Measurements from ENCODE around the gene DCC.
"Not testable (repeated sequence)": the region's sequence is repeated elsewhere in the genome, so short reads cannot be mapped to it uniquely, and the experiment has no call there.

Gene DCC

GRCh38 chr18:53380063-53380639, 1040.2 kb downstream of the DCC start:
- DNase-seq (ENCODE audit: low read depth) = no peak
- H3K4me3 ChIP-seq (ENCODE audit: low read depth, low read length) = no peak overlapping the region

- no peak for DNase-seq (ENCODE audit: low read depth)
- H3K4me3 ChIP-seq (ENCODE audit: low read depth, low read length) = no peak overlapping the region
Measured at GRCh38 chr18:53382870-53383269, 1042.9 kb downstream of the DCC start.

GRCh38 chr18:53385889-53386288, 1045.9 kb downstream of the DCC start:
- no peak overlapping the region for H3K4me3 ChIP-seq (ENCODE audit: low read depth, low read length)
- DNase-seq (ENCODE audit: low read depth) = no peak

GRCh38 chr18:53387581-53387980, 1047.6 kb downstream of the DCC start:
- no peak overlapping the region for H3K4me3 ChIP-seq (ENCODE audit: low read depth, low read length)
- DNase-seq (ENCODE audit: low read depth) = no peak

DNA sequence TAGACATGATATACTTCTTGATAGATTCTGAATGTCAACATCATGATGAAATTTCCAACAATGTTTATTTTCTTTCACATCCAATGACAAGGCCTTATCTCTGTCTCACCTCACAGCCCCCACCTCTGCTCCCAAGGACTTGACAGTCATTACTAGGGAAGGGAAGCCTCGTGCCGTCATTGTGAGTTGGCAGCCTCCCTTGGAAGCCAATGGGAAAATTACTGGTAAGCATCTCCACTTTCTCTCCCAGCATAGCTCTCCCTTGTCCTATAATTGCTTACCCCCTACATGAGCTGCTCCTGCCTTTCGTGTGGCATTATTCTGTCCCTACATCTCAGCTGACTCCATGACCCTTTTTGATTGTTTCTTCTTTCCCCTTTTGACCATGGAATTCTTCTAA, 1062.7 kb downstream of the DCC start:
- no peak for DNase-seq (ENCODE audit: low read depth)
- no peak overlapping the region for H3K4me3 ChIP-seq (ENCODE audit: low read depth, low read length)

GRCh38 chr18:53408271-53408670, 1068.3 kb downstream of the DCC start:
- H3K4me3 ChIP-seq (ENCODE audit: low read depth, low read length) = no peak overlapping the region
- no peak for DNase-seq (ENCODE audit: low read depth)

DNA sequence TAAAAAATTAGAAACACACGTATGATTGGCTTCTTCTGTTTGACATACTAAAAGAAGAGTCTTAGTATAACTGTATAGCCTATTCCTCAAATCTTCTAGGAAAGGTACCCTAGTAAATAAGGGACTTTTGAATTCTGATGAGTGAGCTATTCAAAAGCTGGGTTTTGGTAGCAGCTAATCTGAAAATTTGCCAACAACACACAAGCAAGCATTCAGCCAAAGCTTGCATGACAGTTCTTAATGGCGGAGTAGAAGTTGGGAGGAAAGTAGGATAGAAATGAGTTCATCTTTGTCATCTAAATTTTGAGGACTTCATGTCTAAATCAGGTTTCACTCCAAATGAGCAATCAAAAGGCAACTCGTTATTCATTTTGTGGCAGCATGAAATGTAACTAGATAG, 1071.5 kb downstream of the DCC start:
- no peak overlapping the region for H3K4me3 ChIP-seq (ENCODE audit: low read depth, low read length)

DNA sequence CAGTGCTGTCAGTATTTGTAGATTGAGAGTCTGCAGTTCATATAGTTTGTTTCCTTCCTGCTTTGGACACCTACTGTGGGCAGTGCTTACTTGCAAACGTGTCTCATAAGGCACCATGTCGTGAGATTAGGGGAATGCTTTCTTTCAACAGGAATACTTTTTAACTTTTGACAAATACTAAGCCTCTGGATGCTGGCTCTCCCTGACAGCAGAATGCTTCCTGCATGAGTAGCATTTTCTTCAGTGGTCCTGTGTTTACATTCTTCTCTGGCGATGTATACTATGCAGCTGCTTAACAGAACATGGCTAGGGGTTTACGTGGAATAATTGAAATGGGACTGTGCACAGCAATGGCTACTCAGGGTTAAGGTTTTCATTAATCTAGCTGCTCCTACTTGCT, 1077.0 kb downstream of the DCC start:
- no peak overlapping the region for H3K4me3 ChIP-seq (ENCODE audit: low read depth, low read length)
- no peak for DNase-seq (ENCODE audit: low read depth)

More for the DNA sequence above, 1071.5 kb downstream of the DCC start:
- no peak for DNase-seq (ENCODE audit: low read depth)

DNA sequence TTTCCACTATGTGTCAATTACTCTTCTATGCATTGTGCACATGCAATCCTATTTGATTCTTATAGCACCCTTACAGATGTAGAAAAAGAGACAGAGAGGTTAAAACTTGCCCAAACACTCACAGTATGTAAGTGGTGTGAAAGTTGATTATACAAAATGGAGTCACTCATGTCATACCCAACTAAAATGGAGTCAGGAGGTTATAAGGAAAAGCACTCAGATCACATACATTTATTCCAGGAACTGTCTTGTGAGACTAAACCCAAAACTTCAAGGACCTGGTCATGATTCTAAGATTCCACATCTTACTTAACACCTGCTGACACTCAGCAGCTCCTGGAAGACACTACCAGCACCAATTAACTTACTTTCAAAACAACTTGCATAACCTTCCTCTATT, 1081.9 kb downstream of the DCC start:
- H3K4me3 ChIP-seq (ENCODE audit: low read depth, low read length) = no peak overlapping the region
- DNase-seq (ENCODE audit: low read depth) = no peak

GRCh38 chr18:53422896-53423295, 1082.9 kb downstream of the DCC start:
- DNase-seq (ENCODE audit: low read depth) = no peak
- H3K4me3 ChIP-seq (ENCODE audit: low read depth, low read length) = no peak overlapping the region

DNA sequence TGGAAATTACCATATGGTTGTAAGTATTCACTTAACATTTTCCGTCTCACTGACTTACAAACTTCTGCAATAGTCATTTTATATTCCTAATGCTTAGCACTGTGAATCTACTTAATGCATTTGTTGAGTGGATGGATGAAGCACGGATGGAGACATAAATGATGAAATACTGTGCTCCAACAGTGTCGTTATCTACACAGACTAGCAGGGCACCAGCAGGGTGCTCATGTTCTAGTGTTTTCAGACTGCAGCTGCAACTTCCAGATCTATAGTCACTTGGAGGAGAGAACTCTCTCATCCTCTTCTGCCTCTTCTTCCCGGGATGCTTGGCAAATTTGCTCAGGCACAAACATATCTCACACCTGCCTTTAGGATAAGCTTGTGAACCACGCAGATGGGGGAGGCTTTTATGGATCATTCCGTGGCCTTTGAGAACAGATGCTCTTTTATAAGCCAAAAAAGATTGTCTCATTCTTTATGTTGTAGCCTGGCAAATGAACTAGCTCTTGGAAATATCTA, 1086.7 kb downstream of the DCC start:
- DNase-seq (ENCODE audit: low read depth) = no peak
- no peak overlapping the region for H3K4me3 ChIP-seq (ENCODE audit: low read depth, low read length)

- no peak for DNase-seq (ENCODE audit: low read depth)
- no peak overlapping the region for H3K4me3 ChIP-seq (ENCODE audit: low read depth, low read length)
Measured at GRCh38 chr18:53441761-53442414, 1101.9 kb downstream of the DCC start.

DNA sequence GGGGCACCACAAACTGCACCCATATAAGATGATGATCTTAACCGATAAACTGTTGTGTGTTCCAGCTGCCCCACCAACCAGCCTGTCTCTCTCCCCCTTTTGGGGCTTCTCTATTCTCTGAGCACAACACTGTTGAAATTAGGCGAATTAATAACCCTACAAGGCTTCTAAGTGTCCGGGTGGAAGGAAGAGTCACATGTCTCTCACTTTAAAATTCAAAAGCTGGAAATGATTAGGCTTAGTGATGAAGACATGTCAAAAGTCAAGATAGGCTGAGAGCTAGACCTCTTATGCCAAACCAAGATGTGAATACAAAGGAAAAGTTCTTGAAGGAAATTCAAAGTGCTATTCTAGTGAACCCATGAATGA, 1102.4 kb downstream of the DCC start:
- DNase-seq (ENCODE audit: low read depth) = no peak
- H3K4me3 ChIP-seq (ENCODE audit: low read depth, low read length) = no peak overlapping the region

GRCh38 chr18:53443336-53443735, 1103.3 kb downstream of the DCC start:
- DNase-seq (ENCODE audit: low read depth) = no peak
- H3K4me3 ChIP-seq (ENCODE audit: low read depth, low read length) = no peak overlapping the region

DNA sequence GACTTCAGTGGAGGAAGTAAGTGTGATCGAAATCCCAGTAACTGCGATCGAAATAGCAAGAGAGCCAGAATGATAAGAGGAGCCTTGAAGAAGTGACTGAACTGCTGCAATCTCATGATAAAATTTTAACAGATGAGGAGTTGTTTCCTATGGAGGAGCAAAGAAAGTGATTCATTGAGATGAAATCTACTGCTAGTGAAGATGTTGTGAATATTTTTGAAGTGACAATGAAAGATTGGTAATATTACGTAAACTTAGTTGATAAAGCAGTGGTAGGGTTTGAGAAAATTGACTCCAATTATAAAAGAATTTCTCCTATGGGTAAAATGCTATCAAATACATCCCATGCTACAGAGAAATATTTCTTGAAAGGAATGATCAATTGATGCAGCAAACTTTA, 1103.8 kb downstream of the DCC start:
- no peak overlapping the region for H3K4me3 ChIP-seq (ENCODE audit: low read depth, low read length)
- no peak for DNase-seq (ENCODE audit: low read depth)

- no peak for DNase-seq (ENCODE audit: low read depth)
- no peak overlapping the region for H3K4me3 ChIP-seq (ENCODE audit: low read depth, low read length)
Measured at GRCh38 chr18:53451902-53452301, 1111.9 kb downstream of the DCC start.

DNA sequence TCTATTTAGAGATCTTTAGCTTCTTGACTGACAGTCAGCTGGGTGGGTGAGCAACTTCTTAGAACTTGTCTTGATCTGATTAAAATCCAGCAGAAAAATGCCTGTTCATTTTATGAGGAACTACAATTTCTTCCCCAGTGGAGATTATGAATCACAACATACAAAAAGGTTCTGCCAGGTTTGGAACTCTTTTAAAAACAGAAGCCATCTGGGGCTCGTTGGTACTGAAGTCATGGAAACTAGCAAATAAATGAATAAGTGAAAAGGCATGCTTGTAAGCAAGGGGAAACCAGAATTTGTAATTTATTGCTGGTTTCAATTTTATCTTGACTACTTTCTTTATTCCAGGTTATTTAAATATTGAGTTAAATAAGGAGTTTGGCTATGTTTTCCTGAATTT, 1117.1 kb downstream of the DCC start:
- DNase-seq (ENCODE audit: low read depth) = no peak
- H3K4me3 ChIP-seq (ENCODE audit: low read depth, low read length) = no peak overlapping the region

- no peak overlapping the region for H3K4me3 ChIP-seq (ENCODE audit: low read depth, low read length)
- no peak for DNase-seq (ENCODE audit: low read depth)
Measured at GRCh38 chr18:53458268-53458667, 1118.3 kb downstream of the DCC start.

GRCh38 chr18:53458944-53459580, 1119.1 kb downstream of the DCC start:
- H3K4me3 ChIP-seq (ENCODE audit: low read depth, low read length) = no peak overlapping the region
- DNase-seq (ENCODE audit: low read depth) = no peak

GRCh38 chr18:53467756-53468155, 1127.8 kb downstream of the DCC start:
- no peak for DNase-seq (ENCODE audit: low read depth)
- H3K4me3 ChIP-seq (ENCODE audit: low read depth, low read length) = no peak overlapping the region

GRCh38 chr18:53468173-53468572, 1128.2 kb downstream of the DCC start:
- not testable (repeated sequence) for H3K4me3 ChIP-seq (ENCODE audit: low read depth, low read length)

More at GRCh38 chr18:53468173-53468572, 1128.2 kb downstream of the DCC start:
- DNase-seq (ENCODE audit: low read depth) = not testable (repeated sequence)

Measured in skeletal muscle cell (primary cell).